Bronchial epithelial cell (primary cell): ENCODE data around the gene RCVRN. TPM values are rescaled to one million over a fixed set of nuclear protein-coding genes. Genes with fewer than 3 reads are reported as not detected.

Experiments
- DNase-seq: peaks from one replicate; pipeline ENCODE4 v3.0.0-alpha.2; 2010; ENCODE audit warnings: low read depth
- FAIRE-seq: peaks from 2 replicates; lab custom pipeline; 2011; peaks lifted over from hg19 to GRCh38; lab: Jason Lieb, UNC
- H3K27me3 ChIP-seq: 2 replicates; pipeline ENCODE4 v1.5.1; 2011; ENCODE audit warnings: low read length; ENCODE audit not compliant: control insufficient read depth, insufficient read depth
- H3K36me3 ChIP-seq: 2 replicates; pipeline ENCODE4 v1.5.1; 2011; ENCODE audit warnings: low read length; ENCODE audit not compliant: control insufficient read depth, insufficient read depth
- H3K4me3 ChIP-seq: 2 replicates; pipeline ENCODE4 v1.5.1; 2011; ENCODE audit warnings: mild to moderate bottlenecking, low read depth, low read length, control low read depth
- total RNA-seq: library from RNA; depleted of rRNA; stranded (reverse); fragments of >200 nt; gene quantifications from 2 replicates; pipeline ENCODE4 v1.2.1, GENCODE V29; 2014
- TF ChIP-seq, protein P1 (sequence below): IDR thresholded peaks from 2 replicates; pipeline ENCODE4 v1.5.1; 2011; ENCODE audit warnings: mild to moderate bottlenecking, moderate library complexity, low read length, control low read depth, inconsistent platforms; ENCODE audit not compliant: insufficient read depth, severe bottlenecking

Gene RCVRN
- total RNA-seq, 1 donor from 2014 or later = not detected

DNA sequence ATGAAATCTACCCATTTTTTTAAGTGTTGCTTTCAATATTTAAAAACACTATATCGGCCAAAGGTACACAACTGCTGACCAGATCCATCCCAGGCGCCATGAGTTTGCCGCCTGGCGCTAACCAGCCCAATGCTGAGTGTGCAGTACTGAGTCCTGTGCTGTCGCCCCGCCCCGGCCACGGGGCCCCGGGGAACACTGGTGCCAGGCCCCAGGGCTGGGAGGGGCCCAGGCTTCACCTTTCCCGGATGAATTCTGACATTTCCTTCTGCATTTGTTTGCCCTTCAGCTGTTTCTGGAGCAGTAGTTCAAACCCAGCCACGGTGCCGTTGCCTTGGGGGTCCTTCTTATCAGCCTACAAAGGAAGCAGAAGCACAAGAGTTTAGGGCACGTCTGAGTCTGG is 37.8 kb upstream of the RCVRN start:
- DNase-seq = no peak
- H3K36me3 ChIP-seq = no peaks in the 10 kb centered on the region
- no peak for FAIRE-seq
- TF ChIP-seq, protein P1, sequence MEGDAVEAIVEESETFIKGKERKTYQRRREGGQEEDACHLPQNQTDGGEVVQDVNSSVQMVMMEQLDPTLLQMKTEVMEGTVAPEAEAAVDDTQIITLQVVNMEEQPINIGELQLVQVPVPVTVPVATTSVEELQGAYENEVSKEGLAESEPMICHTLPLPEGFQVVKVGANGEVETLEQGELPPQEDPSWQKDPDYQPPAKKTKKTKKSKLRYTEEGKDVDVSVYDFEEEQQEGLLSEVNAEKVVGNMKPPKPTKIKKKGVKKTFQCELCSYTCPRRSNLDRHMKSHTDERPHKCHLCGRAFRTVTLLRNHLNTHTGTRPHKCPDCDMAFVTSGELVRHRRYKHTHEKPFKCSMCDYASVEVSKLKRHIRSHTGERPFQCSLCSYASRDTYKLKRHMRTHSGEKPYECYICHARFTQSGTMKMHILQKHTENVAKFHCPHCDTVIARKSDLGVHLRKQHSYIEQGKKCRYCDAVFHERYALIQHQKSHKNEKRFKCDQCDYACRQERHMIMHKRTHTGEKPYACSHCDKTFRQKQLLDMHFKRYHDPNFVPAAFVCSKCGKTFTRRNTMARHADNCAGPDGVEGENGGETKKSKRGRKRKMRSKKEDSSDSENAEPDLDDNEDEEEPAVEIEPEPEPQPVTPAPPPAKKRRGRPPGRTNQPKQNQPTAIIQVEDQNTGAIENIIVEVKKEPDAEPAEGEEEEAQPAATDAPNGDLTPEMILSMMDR = no peak
- no peak overlapping the region for H3K4me3 ChIP-seq
- no peaks in the 10 kb centered on the region for H3K27me3 ChIP-seq

DNA sequence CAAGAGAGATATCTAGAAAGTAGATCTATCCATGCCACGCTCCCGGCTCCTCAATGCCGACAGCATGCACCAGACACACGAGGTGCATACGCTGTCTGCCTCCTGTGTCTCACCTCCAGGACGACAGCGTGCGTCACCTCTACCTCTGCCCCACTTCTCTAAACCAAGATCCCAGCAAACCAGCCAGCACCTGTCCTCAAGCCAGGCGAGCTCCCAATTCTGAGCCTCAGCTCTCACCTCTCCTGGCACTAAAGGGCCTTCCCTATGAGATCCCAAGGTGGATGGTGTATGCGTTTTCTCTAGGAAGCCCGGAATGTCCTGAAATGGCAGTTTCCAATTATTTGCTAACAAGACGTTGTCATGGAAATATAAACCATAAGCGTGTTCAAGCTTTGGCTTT is 36.2 kb upstream of the RCVRN start:
- Histone ChIP-seq H3K4me3 (no peak overlapping the region), H3K27me3 (no peaks in the 10 kb centered on the region), H3K36me3 (no peaks in the 10 kb centered on the region)
- FAIRE-seq = no peak
- no peak for DNase-seq
- TF ChIP-seq, protein P1 = no peak

DNA sequence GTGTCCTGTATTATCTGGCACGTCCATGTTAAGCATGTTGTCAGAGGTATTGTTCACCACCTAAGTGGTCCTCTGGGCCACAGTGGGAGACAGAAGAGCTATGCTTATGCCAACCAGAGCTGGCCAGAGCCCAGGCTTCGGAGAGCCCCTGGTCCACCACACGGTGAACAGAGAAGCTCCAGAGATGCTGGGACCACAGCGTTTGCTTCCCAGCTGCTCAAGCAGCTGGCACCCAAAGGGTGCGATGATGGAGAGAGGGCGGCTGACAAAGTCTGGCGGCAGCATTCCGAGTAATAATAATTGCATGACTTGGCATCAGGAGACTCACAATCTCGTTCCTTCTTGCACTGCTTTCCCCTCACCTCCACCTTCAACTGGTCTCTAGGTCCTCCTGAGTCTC is 35.8 kb upstream of the RCVRN start:
- FAIRE-seq = no peak
- H3K36me3 ChIP-seq = no peaks in the 10 kb centered on the region

DNA sequence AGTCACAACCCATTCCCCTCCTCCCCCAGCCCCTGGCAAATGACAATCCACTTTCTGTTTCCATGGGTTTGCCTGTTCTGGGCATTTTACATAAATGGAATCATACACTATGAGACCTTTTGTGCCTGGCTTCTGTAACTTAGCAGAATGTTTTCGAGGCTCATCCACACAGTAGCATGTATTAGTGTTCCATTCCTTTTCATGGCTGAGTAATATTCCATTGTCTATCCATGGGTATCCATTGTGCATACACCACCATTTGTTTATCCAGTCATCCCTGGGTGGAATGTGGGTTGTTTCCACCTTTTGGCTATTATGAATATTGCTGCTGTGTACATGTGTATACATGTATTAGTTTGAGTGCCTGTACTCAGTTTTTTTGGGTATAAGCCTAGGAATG is 33.7 kb upstream of the RCVRN start:
- H3K4me3 ChIP-seq = no peak overlapping the region
- TF ChIP-seq, protein P1 = no peak
- no peaks in the 10 kb centered on the region for H3K27me3 ChIP-seq
- FAIRE-seq (no peak), DNase-seq (no peak)
- H3K36me3 ChIP-seq = no peaks in the 10 kb centered on the region

More for the DNA sequence above, 35.8 kb upstream of the RCVRN start:
- no peak for DNase-seq
- H3K4me3 ChIP-seq = no peak overlapping the region
- no peaks in the 10 kb centered on the region for H3K27me3 ChIP-seq
- TF ChIP-seq, protein P1 = no peak

DNA sequence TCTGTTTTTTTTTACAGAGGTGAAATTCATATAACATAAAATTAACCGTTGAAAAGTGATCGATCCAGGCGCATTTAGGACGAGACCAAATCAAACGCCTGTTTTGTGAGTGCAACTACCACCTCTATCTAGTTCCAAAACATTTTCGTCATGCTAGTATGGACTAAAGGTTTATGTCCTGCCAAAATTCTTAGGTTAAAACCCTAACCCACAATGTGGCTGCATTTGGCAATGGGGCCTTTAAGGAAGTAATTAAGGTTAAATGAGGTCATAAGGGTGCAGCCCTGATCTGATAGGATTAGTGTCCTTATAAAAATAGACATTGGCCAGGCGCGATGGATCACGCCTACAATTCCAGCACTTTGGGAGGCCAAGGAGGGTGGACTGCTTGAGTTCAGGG is 32.8 kb upstream of the RCVRN start:
- Histone ChIP-seq H3K36me3 (no peaks in the 10 kb centered on the region), H3K27me3 (no peaks in the 10 kb centered on the region), H3K4me3 (no peak overlapping the region)
- FAIRE-seq = no peak
- TF ChIP-seq, protein P1 = no peak
- no peak for DNase-seq

DNA sequence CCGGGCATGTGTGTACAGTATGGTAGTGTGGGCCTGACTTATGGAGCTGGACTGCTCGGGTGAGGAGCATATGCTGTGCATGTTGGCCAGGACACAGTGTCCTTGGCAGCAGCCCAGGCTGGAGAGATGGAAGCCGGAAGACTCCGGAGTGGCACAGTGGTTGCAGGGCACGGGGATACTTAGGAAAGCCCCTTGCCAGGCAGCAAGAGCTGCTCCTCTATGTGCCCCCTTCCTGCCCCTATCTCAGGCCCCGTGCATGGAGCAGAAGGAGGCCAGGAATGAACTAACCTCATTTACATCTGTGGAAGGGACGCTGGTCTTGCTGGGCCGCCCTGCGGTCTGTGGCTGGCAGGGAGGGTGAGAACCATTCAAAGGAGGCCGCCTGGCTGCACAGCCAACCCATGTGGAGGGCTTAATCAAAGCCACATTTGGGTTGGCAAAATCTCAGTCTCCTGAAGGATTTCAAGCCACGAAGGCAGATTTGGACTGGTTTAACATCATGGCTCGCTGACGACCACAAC is 32.2 kb upstream of the RCVRN start:
- no peak overlapping the region for H3K4me3 ChIP-seq
- TF ChIP-seq, protein P1 = no peak
- no peak for DNase-seq
- FAIRE-seq = no peak
- no peaks in the 10 kb centered on the region for H3K36me3 ChIP-seq
- no peaks in the 10 kb centered on the region for H3K27me3 ChIP-seq
